Activated CD8-positive, alpha-beta memory T cell treated with anti-CD3 and anti-CD28 coated beads, Interleukin-2, amount 10 ng/mL, durations not matched to agents 7 days and 5 days (primary cell): ENCODE measurements around the gene PLEKHG3. TPM values are rescaled to one million over a fixed set of nuclear protein-coding genes. Genes with fewer than 3 reads are reported as not detected.

Experiments used
- ATAC-seq: fragments of 150-1000 bp; cut with Tn5 transposase; one replicate; pipeline ENCODE4 v1.10.0; 2021; ENCODE audit warnings: moderate library complexity
- CTCF ChIA-PET: fragments of 350-600 bp; sonication (Branson Sonifier 250); formaldehyde crosslinking; loops from one replicate; lab custom pipeline; 2021; ENCODE audit warnings: antibody characterized with exemption; lab: Charles Lee
- DNase-seq: peaks from one replicate; pipeline ENCODE4 v3.0.0-alpha.2; 2020
- H3K27ac Mint-ChIP-seq: one replicate; pipeline ENCODE4 v1.8.0; 2021; ENCODE audit warnings: mild to moderate bottlenecking, mixed read lengths
- H3K27me3 Mint-ChIP-seq: one replicate; pipeline ENCODE4 v1.8.0; 2021; ENCODE audit warnings: mixed read lengths
- H3K36me3 Mint-ChIP-seq: one replicate; pipeline ENCODE4 v1.8.0; 2021; ENCODE audit warnings: mild to moderate bottlenecking, mixed read lengths
- H3K4me1 Mint-ChIP-seq: one replicate; pipeline ENCODE4 v1.8.0; 2021; ENCODE audit warnings: mixed read lengths
- H3K4me3 Mint-ChIP-seq: one replicate; pipeline ENCODE4 v1.8.0; 2021; ENCODE audit warnings: mild to moderate bottlenecking, moderate library complexity, mixed read lengths
- H3K9me3 Mint-ChIP-seq: one replicate; pipeline ENCODE4 v1.8.0; 2022; ENCODE audit warnings: low read depth, mixed read lengths
- total RNA-seq, 2 experiments: library from RNA; stranded (reverse); gene quantifications; one replicate each; pipeline ENCODE4 v1.2.3, GENCODE V29; 2021

The PLEKHG3 gene
- total RNA-seq, 2 experiments from 2014 or later, result 11.9 to 28.2 TPM

DNA sequence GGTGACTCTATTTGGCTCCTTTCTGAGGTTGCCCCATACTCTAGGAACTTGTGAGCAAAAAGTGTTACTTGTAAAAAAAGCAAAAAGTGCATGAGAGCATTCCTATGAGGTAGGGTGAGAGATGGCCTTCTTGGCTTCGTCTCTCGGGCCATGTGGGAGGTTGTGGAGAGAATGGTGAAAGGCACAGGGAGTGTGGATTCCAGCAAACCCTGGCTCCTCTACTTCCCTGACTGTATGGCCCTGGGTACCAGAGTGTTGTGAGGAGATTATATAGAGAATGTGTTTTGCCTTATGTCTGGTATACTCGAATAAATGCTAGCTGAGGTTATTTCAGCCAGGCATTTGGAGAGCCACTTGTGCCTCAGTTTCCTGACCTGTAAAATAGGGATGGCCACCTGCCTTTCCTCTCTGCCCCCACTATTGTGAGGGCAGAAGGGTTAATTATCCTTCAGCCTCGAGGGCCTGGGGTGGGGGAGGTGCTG is 11.0 kb downstream of the PLEKHG3 start:
- DNase-seq, result no peak
- peaks cover 32% of the 10 kb centered on the region for H3K36me3 Mint-ChIP-seq
- H3K9me3 Mint-ChIP-seq, result peaks cover 15% of the 10 kb centered on the region
- peaks cover 16% of the 10 kb centered on the region for H3K27me3 Mint-ChIP-seq
- CTCF ChIA-PET, result no interaction called here
- no peak for ATAC-seq
- H3K4me1 Mint-ChIP-seq, result peaks cover 31% of the 10 kb centered on the region
- no peak overlapping the region for H3K27ac Mint-ChIP-seq
- no peak overlapping the region for H3K4me3 Mint-ChIP-seq

DNA sequence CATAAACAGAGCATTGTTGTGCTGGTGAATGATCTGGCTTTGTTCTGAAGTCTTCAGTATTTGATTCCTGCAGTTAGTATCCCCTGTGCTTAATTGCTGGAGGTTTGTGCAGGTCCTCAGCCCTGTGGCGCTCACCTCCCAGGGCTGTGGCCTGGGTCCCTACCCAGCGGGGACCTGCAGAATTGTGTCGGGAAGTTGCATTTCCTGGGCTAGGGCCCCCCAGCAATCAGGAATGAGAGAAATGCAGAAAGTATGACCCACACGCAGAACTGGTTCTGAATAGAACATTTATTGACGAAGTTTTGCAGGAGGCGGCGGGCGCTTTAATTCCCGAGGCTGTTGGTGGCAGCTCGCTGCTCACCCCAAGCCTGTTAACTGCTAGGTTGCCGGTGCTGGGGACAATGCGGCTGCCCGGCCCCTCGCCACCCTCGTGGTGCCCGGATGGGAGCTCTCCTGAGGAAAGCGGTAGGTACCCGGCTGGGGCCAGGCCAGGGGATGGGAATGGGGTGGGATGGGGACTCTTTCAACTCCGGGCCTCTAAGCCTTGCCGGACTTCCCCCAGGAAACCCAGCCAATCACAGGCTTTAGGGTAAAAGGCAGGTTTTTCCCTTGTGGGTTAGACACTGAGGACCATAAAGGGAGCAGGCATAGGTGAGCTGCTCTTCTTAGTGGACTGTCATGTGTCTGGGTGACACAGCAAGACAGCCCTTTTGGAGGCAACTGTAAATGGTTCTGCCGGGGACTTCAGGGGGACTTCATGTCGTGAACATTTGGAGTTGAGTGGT is 11.6 kb downstream of the PLEKHG3 start:
- DNase-seq (no peak), ATAC-seq (no peak)
- Mint-ChIP-seq H3K27me3 (peaks cover 16% of the 10 kb centered on the region), H3K27ac (peak overlapping the region; percentile 8), H3K4me1 (peaks cover 34% of the 10 kb centered on the region), H3K9me3 (peaks cover 15% of the 10 kb centered on the region), H3K4me3 (no peak overlapping the region), H3K36me3 (peaks cover 30% of the 10 kb centered on the region)
- CTCF ChIA-PET, result interaction anchor here (1.0 to 1.2 kb wide), 2 partner anchors 9 to 18 kb away, joined by 3 read pairs; no protein-coding TSS in a partner anchor

DNA sequence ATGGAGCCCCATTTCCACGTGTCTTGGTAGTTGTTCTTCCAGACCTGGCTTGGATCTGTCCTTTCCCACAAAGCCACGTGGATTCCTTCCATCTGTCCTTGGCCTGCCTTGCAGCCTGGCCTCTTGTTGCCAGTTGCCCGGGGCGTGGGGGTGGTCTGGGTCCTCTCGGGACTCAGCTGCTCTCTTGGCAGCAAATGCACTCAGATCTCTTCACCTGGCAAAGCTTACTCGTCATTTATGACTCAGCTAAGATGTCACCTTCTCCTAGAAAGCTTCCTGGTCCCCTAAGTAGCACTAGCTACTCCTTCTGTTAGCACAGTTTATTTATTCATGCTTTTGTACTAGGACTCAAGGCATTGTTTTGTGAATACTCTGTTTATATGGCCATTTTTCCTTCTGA is 13.6 kb downstream of the PLEKHG3 start:
- Mint-ChIP-seq H3K4me1 (peaks cover 52% of the 10 kb centered on the region), H3K9me3 (peaks cover 10% of the 10 kb centered on the region), H3K27ac (no peak overlapping the region), H3K27me3 (peaks cover 7% of the 10 kb centered on the region), H3K4me3 (no peak overlapping the region), H3K36me3 (peaks cover 19% of the 10 kb centered on the region)
- no peak for DNase-seq
- CTCF ChIA-PET, result interaction anchor here (0.9 kb wide), 1 partner anchor 45 kb away, joined by 4 read pairs; no protein-coding TSS in a partner anchor
- ATAC-seq, result no peak

DNA sequence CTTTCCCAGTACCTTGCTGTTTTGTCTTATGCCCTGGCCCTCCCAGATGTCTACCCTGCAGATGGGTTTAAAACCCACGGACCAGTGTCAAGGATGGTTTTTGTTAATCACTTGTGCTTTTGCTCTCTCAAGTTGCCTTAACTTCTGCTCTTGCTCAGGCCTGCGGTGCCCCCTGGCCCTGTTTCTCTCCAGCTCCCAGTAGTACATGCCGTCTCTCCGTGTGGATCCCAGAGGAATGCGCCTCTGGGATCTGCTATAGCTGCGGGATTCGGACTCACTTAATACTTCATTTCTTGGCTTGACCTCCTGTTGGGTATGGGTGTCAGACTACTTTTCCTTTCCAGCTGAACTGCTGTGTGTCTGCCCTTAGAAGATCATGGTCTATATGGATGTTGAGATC is 14.5 kb downstream of the PLEKHG3 start:
- CTCF ChIA-PET, result no interaction called here
- ATAC-seq (no peak), DNase-seq (no peak)
- H3K27ac Mint-ChIP-seq, result no peak overlapping the region
- peaks cover 2% of the 10 kb centered on the region for H3K9me3 Mint-ChIP-seq
- H3K4me3 Mint-ChIP-seq, result no peak overlapping the region
- no peaks in the 10 kb centered on the region for H3K27me3 Mint-ChIP-seq
- peaks cover 61% of the 10 kb centered on the region for H3K4me1 Mint-ChIP-seq
- H3K36me3 Mint-ChIP-seq, result peaks cover 12% of the 10 kb centered on the region

DNA sequence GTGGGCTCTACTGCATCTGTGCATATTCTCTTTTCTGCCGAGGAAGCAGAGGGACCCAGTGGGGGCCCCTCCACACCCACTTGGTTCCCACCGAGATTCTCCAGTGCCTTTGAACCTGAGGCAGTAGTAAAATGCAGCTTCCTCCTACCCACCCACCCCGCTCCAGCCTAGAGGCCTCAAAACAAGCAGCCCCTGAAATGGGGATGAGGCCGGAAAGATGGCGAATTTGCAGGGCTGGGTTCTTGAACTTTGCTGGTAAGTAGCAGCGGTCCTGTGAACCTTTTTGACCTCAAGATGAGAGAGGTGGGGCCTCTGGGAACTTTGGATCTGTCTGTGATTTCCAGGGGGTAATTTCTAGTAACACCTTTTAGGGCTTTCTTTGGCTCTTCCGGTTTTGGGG is 15.4 kb downstream of the PLEKHG3 start:
- Mint-ChIP-seq H3K4me1 (peaks cover 65% of the 10 kb centered on the region), H3K4me3 (no peak overlapping the region), H3K9me3 (no peaks in the 10 kb centered on the region), H3K36me3 (peaks cover 8% of the 10 kb centered on the region), H3K27me3 (no peaks in the 10 kb centered on the region), H3K27ac (no peak overlapping the region)
- no peak for ATAC-seq
- DNase-seq, result no peak
- CTCF ChIA-PET, result interaction anchor here (4.8 kb wide), 1 partner anchor 12 kb away, joined by 45 read pairs; the partner anchor contains the start of gene PLEKHG3

DNA sequence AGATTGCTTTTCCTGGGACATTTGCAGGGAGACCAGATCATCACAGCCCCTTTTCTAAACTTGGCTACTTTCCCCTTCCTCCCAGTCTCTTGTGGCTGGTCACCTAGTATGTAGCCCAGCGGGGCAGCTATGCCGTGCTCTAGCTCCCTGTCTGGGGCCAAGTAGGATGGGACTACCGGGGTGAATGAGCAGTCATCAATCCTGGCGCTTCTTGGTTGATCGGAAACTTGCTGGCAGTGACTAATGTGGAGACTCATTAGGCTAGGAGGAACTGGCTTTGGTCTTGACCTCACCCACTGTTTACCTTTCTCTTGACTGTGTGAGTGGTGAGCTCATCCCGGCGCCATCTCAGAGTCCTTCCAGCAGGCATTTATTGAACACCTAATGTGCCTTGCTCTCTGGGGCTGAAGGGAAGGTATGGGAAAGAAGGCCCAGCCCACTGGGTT is 15.9 kb downstream of the PLEKHG3 start:
- no peak overlapping the region for H3K4me3 Mint-ChIP-seq
- DNase-seq, result no peak
- no peak for ATAC-seq
- peaks cover 69% of the 10 kb centered on the region for H3K4me1 Mint-ChIP-seq
- H3K9me3 Mint-ChIP-seq, result no peaks in the 10 kb centered on the region
- CTCF ChIA-PET, result interaction anchor here (4.8 kb wide), 1 partner anchor 13 kb away, joined by 45 read pairs; the partner anchor contains the start of gene PLEKHG3
- H3K27me3 Mint-ChIP-seq, result no peaks in the 10 kb centered on the region
- peaks cover 2% of the 10 kb centered on the region for H3K36me3 Mint-ChIP-seq
- H3K27ac Mint-ChIP-seq, result no peak overlapping the region

DNA sequence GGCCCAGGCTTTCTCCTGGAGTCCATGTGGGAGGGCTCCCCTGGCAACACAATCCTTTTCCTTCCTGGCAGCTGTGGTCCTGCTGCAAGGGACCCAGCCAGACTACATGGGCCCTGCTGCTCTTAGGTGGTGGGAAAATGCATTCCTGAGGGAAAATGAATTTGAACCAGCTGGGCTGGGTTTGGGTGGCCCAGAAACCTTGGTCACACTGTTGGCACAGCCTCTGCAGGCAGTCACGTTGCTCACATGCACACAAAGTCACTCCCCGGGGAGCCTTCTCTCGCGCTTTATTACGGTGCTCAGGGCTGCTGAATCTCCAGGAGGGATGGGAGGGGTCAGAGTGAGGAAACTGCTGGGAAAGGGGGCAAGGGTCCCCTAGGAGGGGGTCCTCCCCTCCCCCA is 17.2 kb downstream of the PLEKHG3 start:
- Mint-ChIP-seq H3K4me3 (no peak overlapping the region), H3K27me3 (no peaks in the 10 kb centered on the region), H3K36me3 (peaks cover 2% of the 10 kb centered on the region), H3K9me3 (no peaks in the 10 kb centered on the region), H3K27ac (peak overlapping the region; percentile 13), H3K4me1 (peaks cover 77% of the 10 kb centered on the region)
- CTCF ChIA-PET, result interaction anchor here (0.8 to 4.8 kb wide), 2 partner anchors 14 to 20 kb away, joined by 3 to 45 read pairs; partner anchors contain the start of gene PLEKHG3
- ATAC-seq, result no peak
- DNase-seq, result no peak

DNA sequence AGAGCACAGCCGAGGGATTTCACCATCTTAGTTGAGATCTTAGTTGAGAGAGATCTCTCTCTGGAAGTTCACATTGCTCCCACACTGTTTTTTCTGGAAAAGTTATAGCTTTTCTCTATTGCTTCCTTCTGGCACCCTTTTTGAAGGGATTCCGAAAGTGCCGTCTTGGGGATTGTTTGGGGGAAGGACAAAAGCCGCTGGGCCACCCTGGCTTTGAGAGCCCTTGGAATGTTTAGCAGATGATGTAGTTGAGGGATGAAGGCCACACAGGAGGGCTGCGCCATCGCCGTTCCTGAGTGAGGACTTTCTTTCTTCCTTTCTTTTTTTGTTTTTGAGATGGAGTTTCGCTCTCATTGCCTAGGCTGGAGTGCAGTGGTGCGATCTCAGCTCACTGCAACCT is 17.7 kb downstream of the PLEKHG3 start:
- Mint-ChIP-seq H3K4me3 (no peak overlapping the region), H3K36me3 (peaks cover 2% of the 10 kb centered on the region), H3K4me1 (peaks cover 78% of the 10 kb centered on the region), H3K9me3 (no peaks in the 10 kb centered on the region), H3K27me3 (no peaks in the 10 kb centered on the region), H3K27ac (peak overlapping the region; percentile 13)
- ATAC-seq (no peak), DNase-seq (no peak)
- CTCF ChIA-PET, result interaction anchor here (4.8 kb wide), 1 partner anchor 15 kb away, joined by 45 read pairs; the partner anchor contains the start of gene PLEKHG3

DNA sequence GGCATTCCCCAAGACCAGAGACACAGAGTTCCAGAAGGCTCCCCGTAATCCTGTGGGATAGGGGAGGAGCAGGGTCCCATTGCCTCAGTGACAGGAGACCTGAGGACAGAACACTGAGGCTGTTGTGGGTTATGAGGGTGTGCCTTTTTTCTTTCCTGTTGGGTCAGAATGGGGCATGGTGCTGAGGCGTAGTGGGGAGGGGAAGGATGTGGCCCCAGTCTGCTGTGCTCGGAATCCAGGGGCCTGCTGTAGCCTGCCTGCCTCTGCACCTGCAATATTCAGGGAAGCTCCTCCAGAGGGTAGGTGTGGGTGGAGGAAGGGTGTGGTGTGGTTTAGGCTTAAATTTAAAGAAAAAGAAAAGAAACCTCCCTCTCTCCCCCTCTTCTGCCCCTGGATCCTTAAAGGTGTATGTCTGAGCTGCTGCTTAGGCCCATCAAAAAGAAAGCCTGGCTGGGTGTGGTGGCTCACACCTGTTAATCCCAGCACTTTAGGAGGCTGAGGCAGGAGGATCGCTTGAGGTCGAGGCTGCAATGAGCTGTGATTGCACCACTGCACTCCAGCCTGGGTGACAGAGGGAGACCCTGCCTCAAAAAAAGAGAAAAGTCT is 18.7 kb downstream of the PLEKHG3 start:
- DNase-seq (peak; percentile 78), ATAC-seq (peak; percentile 87)
- peaks cover 74% of the 10 kb centered on the region for H3K4me1 Mint-ChIP-seq
- H3K4me3 Mint-ChIP-seq, result peak overlapping the region; percentile 12
- peak overlapping the region; percentile 84 for H3K27ac Mint-ChIP-seq
- CTCF ChIA-PET, result interaction anchor here (0.9 to 4.8 kb wide), 6 partner anchors 11 to 51 kb away, joined by 3 to 45 read pairs (median 3); partner anchors contain the start of gene PLEKHG3
- H3K36me3 Mint-ChIP-seq, result peaks cover 2% of the 10 kb centered on the region
- no peaks in the 10 kb centered on the region for H3K9me3 Mint-ChIP-seq
- H3K27me3 Mint-ChIP-seq, result no peaks in the 10 kb centered on the region

DNA sequence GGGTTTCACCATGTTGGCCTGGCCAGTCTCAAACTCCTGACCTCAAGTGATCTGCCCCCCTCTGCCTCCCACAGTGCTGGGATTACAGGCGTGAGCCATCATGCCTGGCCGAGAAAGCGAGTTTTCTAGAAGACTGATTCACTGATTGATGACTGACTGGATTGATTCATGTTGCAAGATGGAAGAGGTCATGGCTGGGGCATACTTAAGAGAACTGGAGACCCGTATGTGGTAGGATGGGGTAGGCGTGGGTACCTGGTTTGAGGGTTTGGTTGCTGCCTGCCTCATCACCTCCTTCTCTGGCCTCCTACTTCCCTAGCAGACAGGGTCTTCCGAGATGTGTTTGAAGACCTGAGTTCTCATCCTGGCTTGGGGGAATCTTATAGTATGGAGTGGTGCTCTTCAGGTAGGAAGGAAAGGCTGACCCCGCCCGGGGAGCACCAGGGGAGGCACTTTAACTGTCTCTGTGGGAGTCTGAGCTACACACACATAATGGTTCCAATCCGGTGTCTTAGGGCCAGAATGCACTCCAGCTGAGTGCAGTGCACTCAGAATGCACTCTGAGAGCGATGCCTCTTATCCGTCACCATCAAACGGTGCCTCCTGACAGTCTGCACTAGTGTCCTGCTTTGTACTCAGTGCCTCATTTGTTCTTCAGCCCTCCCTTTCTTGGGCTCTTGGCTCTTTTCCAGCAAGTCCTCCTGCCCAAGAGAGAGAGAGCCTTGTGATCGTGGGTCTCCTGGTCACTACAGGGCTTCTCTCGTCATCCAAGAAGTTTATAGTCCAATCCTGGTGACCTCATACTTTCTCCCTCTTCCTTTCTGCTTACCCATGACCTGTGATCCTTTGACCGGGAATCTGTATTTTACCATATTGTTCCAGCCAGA is 19.7 kb downstream of the PLEKHG3 start:
- CTCF ChIA-PET, result interaction anchor here (0.9 to 4.8 kb wide), 7 partner anchors 12 to 52 kb away, joined by 3 to 45 read pairs (median 3); partner anchors contain the start of gene PLEKHG3
- Mint-ChIP-seq H3K4me3 (peak overlapping the region; percentile 20), H3K36me3 (peaks cover 2% of the 10 kb centered on the region), H3K27ac (peak overlapping the region; percentile 84), H3K4me1 (peaks cover 74% of the 10 kb centered on the region), H3K9me3 (no peaks in the 10 kb centered on the region), H3K27me3 (no peaks in the 10 kb centered on the region)
- ATAC-seq (peak; percentile 52), DNase-seq (no peak)

DNA sequence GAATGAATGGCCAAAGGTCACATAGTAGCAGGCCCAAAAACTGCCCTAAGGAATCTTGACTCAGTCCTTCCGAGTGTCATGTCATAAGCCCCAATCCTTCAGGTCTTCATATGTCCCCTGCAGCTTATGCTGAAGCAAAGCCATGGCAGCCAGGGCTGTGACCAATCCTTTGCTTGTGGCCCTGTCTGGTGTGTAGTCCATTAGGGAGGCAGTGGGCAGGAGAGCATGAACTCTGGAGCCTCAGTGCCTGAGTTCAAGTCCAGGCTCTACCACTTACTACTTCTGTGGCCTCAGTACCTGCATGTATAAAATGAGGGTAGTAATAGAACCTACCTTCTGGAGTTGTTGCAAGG is 20.3 kb downstream of the PLEKHG3 start:
- peaks cover 2% of the 10 kb centered on the region for H3K36me3 Mint-ChIP-seq
- peaks cover 78% of the 10 kb centered on the region for H3K4me1 Mint-ChIP-seq
- no peaks in the 10 kb centered on the region for H3K27me3 Mint-ChIP-seq
- peak overlapping the region; percentile 18 for H3K4me3 Mint-ChIP-seq
- H3K9me3 Mint-ChIP-seq, result no peaks in the 10 kb centered on the region
- peak overlapping the region; percentile 84 for H3K27ac Mint-ChIP-seq
- ATAC-seq (no peak), DNase-seq (no peak)
- CTCF ChIA-PET, result interaction anchor here (1.1 to 2.8 kb wide), 2 partner anchors 40 to 52 kb away, joined by 3 to 9 read pairs; no protein-coding TSS in a partner anchor

DNA sequence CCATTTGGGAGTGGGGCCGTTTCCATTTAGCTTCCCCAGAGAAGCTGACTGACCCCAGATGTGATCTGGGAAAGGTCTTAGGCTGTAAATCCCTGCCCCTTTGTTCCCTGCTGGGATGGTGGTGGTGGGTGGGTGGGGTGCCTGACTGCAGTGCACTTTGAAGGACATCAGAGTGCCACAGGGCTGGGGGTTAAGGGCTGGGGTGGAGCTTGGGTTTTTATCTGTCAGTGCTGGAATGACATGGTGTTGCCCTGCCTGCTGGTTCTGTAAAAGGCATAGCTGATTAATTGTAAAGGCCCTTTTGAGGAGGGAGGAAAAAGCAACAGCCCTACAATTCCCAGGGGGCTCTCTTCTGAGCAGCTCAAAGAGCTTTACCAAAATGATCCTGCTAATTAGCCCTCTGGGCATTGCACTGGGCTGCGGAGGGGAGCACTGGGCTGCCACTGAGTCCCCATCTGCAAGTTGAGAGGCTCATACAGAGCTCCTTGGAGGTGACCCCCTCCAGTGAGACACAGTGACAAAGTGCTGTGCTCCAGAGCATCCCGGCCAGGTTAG is 21.1 kb downstream of the PLEKHG3 start:
- no peaks in the 10 kb centered on the region for H3K9me3 Mint-ChIP-seq
- no peak for ATAC-seq
- peaks cover 80% of the 10 kb centered on the region for H3K4me1 Mint-ChIP-seq
- CTCF ChIA-PET, result interaction anchor here (0.8 kb wide), 2 partner anchors 9 to 37 kb away, joined by 3 read pairs; no protein-coding TSS in a partner anchor
- no peak overlapping the region for H3K27ac Mint-ChIP-seq
- no peak for DNase-seq
- peaks cover 2% of the 10 kb centered on the region for H3K36me3 Mint-ChIP-seq
- no peak overlapping the region for H3K4me3 Mint-ChIP-seq
- no peaks in the 10 kb centered on the region for H3K27me3 Mint-ChIP-seq
